H1 (cell line): ENCODE data around the gene PTPN5. TPM values are rescaled to one million over a fixed set of nuclear protein-coding genes. Genes with fewer than 3 reads are reported as not detected.

Experiments
- CTCF ChIA-PET: fragments of 300-600 bp; sonication (Branson Sonifier 250); formaldehyde crosslinking; loops from one replicate; lab custom pipeline; 2021; ENCODE audit not compliant: partially characterized antibody; lab: Charles Lee
- POLR2A ChIA-PET: fragments of 300-600 bp; sonication (Branson Sonifier 250); formaldehyde crosslinking; loops from one replicate; lab custom pipeline; 2021; ENCODE audit warnings: inconsistent platforms; ENCODE audit not compliant: partially characterized antibody; lab: Charles Lee
- DNase-seq, 2 experiments: peaks; one replicate each; pipeline versions ENCODE4 v3.0.0 to v3.0.0-alpha.2; 2010 to 2022; ENCODE audit warnings: low spot score in 2 of 2, low read depth in 1 of 2, mixed read lengths in 1 of 2
- FAIRE-seq: peaks from 2 replicates; lab custom pipeline; 2011; peaks lifted over from hg19 to GRCh38; lab: Jason Lieb, UNC
- H2AFZ ChIP-seq: 2 replicates; pipeline ENCODE4 v1.8.1; 2012; ENCODE audit warnings: low read length, inconsistent platforms
- H2AK5ac ChIP-seq: 2 replicates; pipeline ENCODE4 v1.6.1; 2013; ENCODE audit warnings: low read depth, low read length
- H2BK120ac ChIP-seq: replicated peaks from 2 replicates; pipeline ENCODE3; 2013; ENCODE audit warnings: low read depth, low read length, inconsistent platforms
- H2BK12ac ChIP-seq: 2 replicates; pipeline ENCODE4 v1.6.1; 2013; ENCODE audit warnings: low read depth, low read length
- H2BK15ac ChIP-seq: 2 replicates; pipeline ENCODE4 v1.6.1; 2013; ENCODE audit warnings: low read length
- H2BK20ac ChIP-seq: 2 replicates; pipeline ENCODE4 v1.6.1; 2013; ENCODE audit warnings: low read length
- H2BK5ac ChIP-seq: 2 replicates; pipeline ENCODE4 v1.6.1; 2013; ENCODE audit warnings: low read depth, low read length
- H3K14ac ChIP-seq: 2 replicates; pipeline ENCODE4 v1.6.1; 2013; ENCODE audit warnings: inconsistent platforms; ENCODE audit not compliant: insufficient read length
- H3K18ac ChIP-seq: 2 replicates; pipeline ENCODE4 v1.6.1; 2013; ENCODE audit warnings: low read length; ENCODE audit errors: extremely low read depth
- H3K23ac ChIP-seq: 2 replicates; pipeline ENCODE4 v1.6.1; 2013; ENCODE audit warnings: inconsistent platforms; ENCODE audit not compliant: insufficient read length
- H3K23me2 ChIP-seq: 2 replicates; pipeline ENCODE4 v1.6.1; 2013; ENCODE audit warnings: low read depth, low read length
- H3K27ac ChIP-seq: 2 replicates; pipeline ENCODE4 v1.6.1; 2011; ENCODE audit warnings: low read depth, low read length, inconsistent platforms
- H3K27me3 ChIP-seq, 4 experiments: replicated peaks in 1 of 4; 1 replicate in 1 of 4; 2 replicates in 3 of 4; pipeline versions ENCODE4 v1.6.1 to v1.8.1; 2011 to 2013; ENCODE audit warnings: low read length in 3 of 4, mild to moderate bottlenecking in 3 of 4, inconsistent platforms in 2 of 4, mixed read lengths in 2 of 4, moderate library complexity in 1 of 4; ENCODE audit not compliant: control insufficient read depth in 3 of 4, insufficient read depth in 3 of 4; ENCODE audit errors: extremely low read depth in 1 of 4
- H3K36me3 ChIP-seq, 4 experiments: 2 replicates each; pipeline versions ENCODE4 v1.6.1 to v1.8.1; 2011 to 2013; ENCODE audit warnings: mild to moderate bottlenecking in 4 of 4, low read length in 3 of 4, moderate library complexity in 2 of 4, control low read depth in 1 of 4, inconsistent platforms in 1 of 4; ENCODE audit not compliant: insufficient read depth in 4 of 4, control insufficient read depth in 2 of 4
- H3K4ac ChIP-seq: replicated peaks from 2 replicates; pipeline ENCODE3; 2013; ENCODE audit warnings: low read length, low read depth, mixed read lengths, inconsistent platforms; ENCODE audit not compliant: insufficient read length
- H3K4me1 ChIP-seq, 4 experiments: replicated peaks in 1 of 4; 1 replicate in 1 of 4; 2 replicates in 3 of 4; pipeline versions ENCODE4 v1.6.1 to v1.8.1; 2011 to 2013; ENCODE audit warnings: low read length in 3 of 4, inconsistent platforms in 2 of 4, mixed read lengths in 1 of 4; ENCODE audit not compliant: insufficient read depth in 4 of 4, control insufficient read depth in 3 of 4
- H3K4me2 ChIP-seq, 2 experiments: 2 replicates each; pipeline versions ENCODE4 v1.6.1 to v1.8.1; 2011 to 2013; ENCODE audit warnings: low read depth in 2 of 2, low read length in 2 of 2, control low read depth in 1 of 2, inconsistent platforms in 1 of 2, mild to moderate bottlenecking in 1 of 2; ENCODE audit not compliant: insufficient read depth in 1 of 2
- H3K4me3 ChIP-seq, 4 experiments: fragments of 200-600, 300-600 bp in 1 of 4; sonication (generic), shearing (Covaris generic), sonication (Bioruptor Twin) in 1 of 4; 2 replicates each; pipeline versions ENCODE4 v1.5.1 to v1.8.1; 2011 to 2016; ENCODE audit warnings: low read length in 4 of 4, low read depth in 3 of 4, control low read depth in 2 of 4, inconsistent platforms in 2 of 4, mild to moderate bottlenecking in 2 of 4, mixed read lengths in 1 of 4, moderate library complexity in 1 of 4; ENCODE audit not compliant: insufficient read depth in 2 of 4; ENCODE audit errors: extremely low read depth in 1 of 4
- H3K56ac ChIP-seq: replicated peaks from 2 replicates; pipeline ENCODE3; 2013; ENCODE audit warnings: low read depth, mild to moderate bottlenecking, mixed read lengths, low read length, inconsistent platforms; ENCODE audit not compliant: insufficient read length
- H3K79me1 ChIP-seq: 2 replicates; pipeline ENCODE4 v1.6.1; 2013; ENCODE audit warnings: low read depth, low read length, control low read depth
- H3K79me2 ChIP-seq, 2 experiments: 2 replicates each; pipeline versions ENCODE4 v1.6.1 to v1.8.1; 2012 to 2013; ENCODE audit warnings: low read length in 2 of 2, mild to moderate bottlenecking in 2 of 2, inconsistent platforms in 1 of 2; ENCODE audit not compliant: insufficient read depth in 2 of 2, control insufficient read depth in 1 of 2
- H3K9ac ChIP-seq, 4 experiments: replicated peaks in 1 of 4; 1 replicate in 1 of 4; 2 replicates in 3 of 4; pipeline versions ENCODE4 v1.6.1 to v1.8.1; 2011 to 2013; ENCODE audit warnings: low read depth in 3 of 4, low read length in 3 of 4, control low read depth in 2 of 4, mild to moderate bottlenecking in 2 of 4, moderate library complexity in 2 of 4, inconsistent platforms in 1 of 4; ENCODE audit errors: extremely low read depth in 1 of 4
- H3K9me3 ChIP-seq, 2 experiments: 2 replicates each; pipeline versions ENCODE4 v1.6.1 to v1.8.1; 2012 to 2013; ENCODE audit warnings: mild to moderate bottlenecking in 2 of 2, moderate library complexity in 2 of 2, control low read depth in 1 of 2, inconsistent platforms in 1 of 2, low read depth in 1 of 2, low read length in 1 of 2, mixed read lengths in 1 of 2; ENCODE audit not compliant: insufficient read depth in 2 of 2
- H4K20me1 ChIP-seq, 2 experiments: replicated peaks in 1 of 2; 2 replicates each; pipeline versions ENCODE3 to v1.8.1; 2011 to 2013; ENCODE audit warnings: inconsistent platforms in 2 of 2, low read length in 2 of 2, mild to moderate bottlenecking in 1 of 2; ENCODE audit not compliant: insufficient read depth in 2 of 2, control insufficient read depth in 1 of 2
- H4K5ac ChIP-seq: 2 replicates; pipeline ENCODE4 v1.6.1; 2013; ENCODE audit warnings: low read length, low read depth, mixed read lengths, inconsistent platforms; ENCODE audit not compliant: insufficient read length
- H4K8ac ChIP-seq: 2 replicates; pipeline ENCODE4 v1.8.0; 2013; ENCODE audit warnings: mild to moderate bottlenecking, moderate library complexity, low read length, inconsistent platforms; ENCODE audit not compliant: insufficient read depth; ENCODE audit errors: extremely low read depth
- H4K91ac ChIP-seq: replicated peaks from 2 replicates; pipeline ENCODE3; 2013; ENCODE audit warnings: low read length, mixed read lengths, inconsistent platforms; ENCODE audit not compliant: insufficient read length
- CEBPB ChIP-seq: IDR thresholded peaks from 2 replicates; pipeline ENCODE4 v1.6.1; 2012; ENCODE audit warnings: low read depth, low read length
- EZH2 ChIP-seq: fragments of 200-600 bp; sonication (generic); IDR thresholded peaks from 2 replicates; pipeline ENCODE4 v1.7.1; 2012; ENCODE audit warnings: low read depth, mild to moderate bottlenecking, moderate library complexity, low read length, inconsistent platforms; ENCODE audit not compliant: severe bottlenecking
- KDM5A ChIP-seq: fragments of 200-600 bp; IDR thresholded peaks from 2 replicates; pipeline ENCODE4 v1.7.1; 2012; ENCODE audit warnings: mild to moderate bottlenecking, low read length, inconsistent platforms, mixed read lengths
- NRF1 ChIP-seq: IDR thresholded peaks from 2 replicates; pipeline ENCODE4 v1.6.1; 2011; ENCODE audit warnings: mild to moderate bottlenecking, low read depth, low read length, improper control_type of control experiment
- SRF ChIP-seq: IDR thresholded peaks from 2 replicates; pipeline ENCODE4 v1.6.1; 2011; ENCODE audit warnings: mild to moderate bottlenecking, low read depth, low read length, moderate library complexity
- WGBS, 2 experiments: shearing (Covaris generic) in 1 of 2; methylation state at CpG; one replicate each; pipeline versions ENCODE4 v1.1.6 to v1.1.7; 2013 to 2015; ENCODE audit warnings: low lambda C conversion rate in 2 of 2, mixed read lengths in 2 of 2, inconsistent platforms in 1 of 2, low coverage in 1 of 2, missing lambda C conversion rate in 1 of 2; ENCODE audit not compliant: insufficient replicate concordance in 2 of 2, insufficient coverage in 1 of 2, insufficient read length in 1 of 2; ENCODE audit errors: extremely low coverage in 1 of 2, missing lambda C conversion rate in 1 of 2; 5-methylcytosine and 5-hydroxymethylcytosine counted together
- polyA plus RNA-seq, 7 experiments: library from polyadenylated mRNA; depleted of rRNA in 3 of 7; stranded (reverse) in 5 of 7; unstranded in 2 of 7; fragments of >200 nt in 5 of 7; fragments of 200-250 nt in 2 of 7; gene quantifications; 1 replicate in 5 of 7; 2 replicates in 1 of 7; 4 replicates in 1 of 7; pipeline versions ENCODE4 v1.2.1 to v1.2.3, GENCODE V29; 2011 to 2013; ENCODE audit warnings: missing spikeins in 2 of 7, mixed read lengths in 2 of 7
- total RNA-seq: library from RNA; stranded (reverse); fragmentation: NEBNext Ultra II Directional; extraction: Animal tissue kit (Norgen Biotek cat#: 25700); gene quantifications from 2 replicates; pipeline ENCODE4 v1.2.1, GENCODE V29; 2021
- TF ChIP-seq, protein P1 (sequence below): IDR thresholded peaks from 2 replicates; pipeline ENCODE4 v1.6.1; 2011; ENCODE audit warnings: low read depth, mild to moderate bottlenecking, low read length; ENCODE audit not compliant: insufficient read depth

Gene PTPN5
- total and polyA plus RNA-seq, 2 of the 8 experiments (the other 6 are each of a cell fraction or from before 2014, with no cell fraction given) = 8.4 to 12.9 TPM

DNA sequence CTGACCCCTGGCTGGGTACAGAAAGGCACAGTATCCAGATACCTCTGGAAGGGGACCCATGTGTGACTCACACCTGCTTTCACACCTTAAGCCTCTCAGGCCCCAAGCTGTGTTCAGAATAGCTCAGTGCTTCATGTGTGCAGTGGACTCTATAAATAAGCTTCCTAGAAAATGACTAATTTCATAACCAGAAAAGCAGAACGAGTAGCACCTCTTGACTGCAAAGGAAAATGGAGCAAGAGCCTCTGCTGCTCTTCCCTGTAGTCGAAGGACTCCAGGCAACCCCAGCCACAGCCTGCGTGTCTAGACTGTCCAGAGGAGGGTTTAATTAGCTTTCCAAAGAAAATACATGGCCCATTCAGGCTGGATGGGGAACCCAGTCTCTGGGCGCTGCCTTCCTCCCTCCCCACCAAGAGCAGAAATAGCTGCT lies 23.1 kb downstream of the PTPN5 start:
- FAIRE-seq (no peak), DNase-seq (no peak)
- Histone ChIP-seq H2BK15ac (no peak overlapping the region), H3K23me2 (no peaks in the 10 kb centered on the region), H4K8ac (no peak overlapping the region), H3K4me3 (no peak overlapping the region), H2BK120ac (no peak overlapping the region), H4K20me1 (no peaks in the 10 kb centered on the region), H3K23ac (no peak overlapping the region), H3K14ac (no peak overlapping the region), H3K4me1 (peaks cover 0 to 15% (median 7%) of the 10 kb centered on the region in 4 experiments; a peak in 6 of 7 replicates), H2BK12ac (no peak overlapping the region), H3K27me3 (0 out of 7 replicates have a peak, but pooled peaks cover 0 to 3% (median 0%) of the 10 kb centered on the region in 4 experiments), H4K5ac (no peak overlapping the region), H3K9ac (no peak overlapping the region), H3K18ac (no peak overlapping the region), H3K27ac (no peak overlapping the region), H2BK20ac (no peak overlapping the region), H4K91ac (no peak overlapping the region), H2AK5ac (no peak overlapping the region), H3K79me2 (no peaks in the 10 kb centered on the region), H3K56ac (no peak overlapping the region), H3K79me1 (no peaks in the 10 kb centered on the region), H2AFZ (no peak overlapping the region), H3K9me3 (no peaks in the 10 kb centered on the region), H3K4ac (no peak overlapping the region), H3K36me3 (no peaks in the 10 kb centered on the region), H2BK5ac (no peak overlapping the region), H3K4me2 (no peak overlapping the region)
- TF ChIP-seq NRF1 (no peak), CEBPB (no peak), KDM5A (no peak), SRF (no peak), EZH2 (no peak)
- TF ChIP-seq, protein P1, sequence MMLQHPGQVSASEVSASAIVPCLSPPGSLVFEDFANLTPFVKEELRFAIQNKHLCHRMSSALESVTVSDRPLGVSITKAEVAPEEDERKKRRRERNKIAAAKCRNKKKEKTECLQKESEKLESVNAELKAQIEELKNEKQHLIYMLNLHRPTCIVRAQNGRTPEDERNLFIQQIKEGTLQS = no peak
- POLR2A ChIA-PET = no interaction called here
- CTCF ChIA-PET = interaction anchor here (0.7 to 13.9 kb wide), 12 partner anchors 8 to 135 kb away, joined by 3 to 244 read pairs (median 4); partner anchors contain the start of gene IGSF22
- WGBS, 2 experiments = 92% methylated on average over 4 of the region's 4 CpGs; no CpG with 5 or more reads in 1 of the 2 experiments
